GM21825 (cell line): ENCODE results near the gene RSPH3.
"Not testable (repeated sequence)": the region's sequence is repeated elsewhere in the genome, so short reads cannot be mapped to it uniquely, and the experiment has no call there.

Experiments used
- ATAC-seq: cut with Tn5 transposase; IDR thresholded peaks from one replicate; pipeline ENCODE4 v1.9.1; 2021; ENCODE audit warnings: mild to moderate bottlenecking, moderate library complexity; ENCODE audit not compliant: unreplicated experiment

Gene RSPH3

GRCh38 chr6:158977382-158977781 lies 22.6 kb downstream of the RSPH3 start:
- no peak for ATAC-seq

GRCh38 chr6:158972241-158973233 lies 27.5 kb downstream of the RSPH3 start:
- no peak for ATAC-seq

GRCh38 chr6:158970640-158971275 lies 29.2 kb downstream of the RSPH3 start:
- no peak for ATAC-seq

- no peak for ATAC-seq
These were observed 30.9 kb downstream of the RSPH3 start for GRCh38 chr6:158969148-158969547.

DNA sequence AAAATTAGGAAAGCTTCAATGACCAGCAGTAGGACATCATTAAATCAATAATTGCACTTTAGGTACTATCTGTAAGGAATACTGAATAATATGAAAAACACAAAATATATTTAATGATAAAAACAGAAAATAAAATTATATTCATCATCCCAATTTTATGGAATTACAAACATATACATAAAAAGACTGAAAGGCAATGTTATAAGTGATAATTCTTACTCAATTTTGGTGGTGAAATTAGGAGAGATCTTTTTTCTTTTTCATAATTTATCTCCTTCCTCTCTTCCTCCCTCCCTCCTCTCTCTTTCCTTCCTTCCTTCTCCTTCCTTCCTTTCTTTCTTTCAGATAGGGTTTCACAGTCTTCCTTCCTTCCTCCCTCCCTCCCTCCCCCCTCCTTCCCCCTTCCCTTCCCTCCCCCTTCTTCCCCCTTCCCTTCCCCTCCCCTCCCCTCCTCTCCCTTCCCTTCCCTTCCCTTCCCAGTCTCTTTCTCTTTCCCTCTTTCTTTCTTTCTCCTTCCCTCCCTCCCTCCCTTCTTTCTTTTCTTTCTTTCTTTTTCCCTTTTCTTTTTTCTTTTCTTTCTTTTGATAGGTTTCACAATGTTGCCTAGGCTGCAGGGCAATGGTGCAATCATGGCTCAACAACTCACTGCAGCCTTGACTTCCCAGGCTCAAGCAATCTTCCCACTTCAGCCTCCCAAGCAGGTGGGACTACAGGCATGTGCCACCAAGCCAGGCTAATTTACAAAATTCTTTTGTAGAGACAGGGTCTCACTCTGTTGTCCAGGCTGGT lies 36.8 kb downstream of the RSPH3 start:
- no peak for ATAC-seq

GRCh38 chr6:158962371-158962770 lies 37.6 kb downstream of the RSPH3 start:
- ATAC-seq, result no peak

GRCh38 chr6:158960026-158960425 lies 40.0 kb downstream of the RSPH3 start:
- ATAC-seq, result no peak

DNA sequence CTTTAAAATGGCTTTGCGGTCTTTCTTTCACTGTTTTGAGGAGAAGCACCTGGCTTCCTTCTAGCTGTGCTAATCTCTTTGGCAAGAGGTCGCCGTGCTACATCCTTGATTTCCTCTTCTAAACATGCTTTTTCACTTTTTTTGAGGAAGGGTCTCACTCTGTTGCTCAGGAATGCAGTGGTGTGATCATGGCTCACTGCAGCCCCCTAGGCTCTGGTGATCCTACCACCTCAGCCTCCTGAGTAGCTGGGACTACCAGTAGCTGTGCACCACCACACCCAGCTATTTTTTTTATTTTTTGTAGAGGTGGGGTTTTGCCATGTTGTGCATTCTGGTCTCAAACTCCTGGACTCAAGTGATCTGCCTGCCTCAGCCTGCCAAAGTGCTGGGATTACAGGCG lies 40.5 kb downstream of the RSPH3 start:
- no peak for ATAC-seq

DNA sequence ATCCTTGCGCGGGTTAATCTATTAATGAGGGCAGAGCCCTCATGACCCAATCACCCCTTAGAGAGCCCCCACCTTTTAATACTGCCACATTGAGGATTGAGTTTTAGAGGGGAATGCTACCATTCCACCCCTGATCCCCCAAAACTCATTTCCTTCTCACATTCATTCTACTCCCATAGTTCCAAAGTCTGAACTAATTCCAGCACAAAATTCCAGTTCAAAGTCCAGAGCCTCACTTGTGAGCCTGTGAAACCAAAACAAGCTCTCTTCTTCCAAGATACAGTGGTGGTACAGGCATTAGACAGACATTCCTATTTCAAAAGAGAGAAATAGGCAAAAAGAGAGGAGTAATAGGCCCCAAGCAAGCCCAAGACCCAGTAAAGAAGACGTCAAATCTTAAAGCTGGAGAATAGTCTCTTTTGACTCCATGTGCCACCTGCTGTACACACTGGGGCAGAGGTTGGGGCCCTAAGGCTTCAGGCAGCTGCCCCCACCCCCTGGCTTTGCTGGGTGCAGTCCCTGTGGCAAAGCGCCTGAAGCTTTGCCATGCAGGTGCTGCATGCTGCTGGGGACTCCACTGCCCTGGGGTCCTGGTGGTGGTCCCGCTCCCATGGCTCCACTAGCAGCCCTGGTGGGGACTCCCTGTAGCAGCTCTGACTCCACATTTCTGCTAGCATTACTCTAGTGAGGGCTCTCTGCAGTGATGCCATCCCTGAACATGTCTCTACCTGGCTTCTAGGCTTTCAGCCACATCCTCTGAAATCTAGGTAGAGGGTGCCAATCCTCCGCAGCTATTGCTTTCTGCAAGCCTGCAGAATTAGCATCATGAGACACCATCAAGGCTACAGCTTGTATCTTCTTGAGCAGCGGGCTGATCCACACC lies 41.3 kb downstream of the RSPH3 start:
- no peak for ATAC-seq

DNA sequence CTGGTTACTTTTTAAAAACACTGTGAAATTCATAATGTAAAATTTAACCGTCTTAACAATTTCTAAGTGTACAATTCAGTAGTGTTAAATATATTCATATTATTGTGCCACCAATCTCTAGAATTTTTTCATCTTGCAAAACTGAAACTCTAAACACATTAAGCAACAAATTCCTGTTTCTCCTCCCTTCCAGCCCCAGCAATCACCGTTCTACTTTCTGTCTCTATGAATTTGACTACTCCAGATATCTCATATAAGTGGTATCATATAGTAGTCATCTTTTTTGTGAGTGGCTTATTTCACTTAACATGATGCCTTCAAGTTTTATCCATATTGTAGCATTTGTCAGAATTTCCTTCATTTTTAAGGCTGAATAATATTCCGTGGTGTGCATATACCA lies 44.7 kb downstream of the RSPH3 start:
- no peak for ATAC-seq

GRCh38 chr6:158954753-158955152 lies 45.2 kb downstream of the RSPH3 start:
- ATAC-seq, result no peak

- not testable (repeated sequence) for ATAC-seq
These were observed 48.0 kb downstream of the RSPH3 start for GRCh38 chr6:158952011-158952410.

GRCh38 chr6:158951565-158951964 lies 48.4 kb downstream of the RSPH3 start:
- not testable (repeated sequence) for ATAC-seq

- no peak for ATAC-seq
These were observed 52.7 kb downstream of the RSPH3 start for GRCh38 chr6:158947284-158947683.

GRCh38 chr6:158943380-158944032 lies 56.5 kb downstream of the RSPH3 start:
- ATAC-seq, result no peak

DNA sequence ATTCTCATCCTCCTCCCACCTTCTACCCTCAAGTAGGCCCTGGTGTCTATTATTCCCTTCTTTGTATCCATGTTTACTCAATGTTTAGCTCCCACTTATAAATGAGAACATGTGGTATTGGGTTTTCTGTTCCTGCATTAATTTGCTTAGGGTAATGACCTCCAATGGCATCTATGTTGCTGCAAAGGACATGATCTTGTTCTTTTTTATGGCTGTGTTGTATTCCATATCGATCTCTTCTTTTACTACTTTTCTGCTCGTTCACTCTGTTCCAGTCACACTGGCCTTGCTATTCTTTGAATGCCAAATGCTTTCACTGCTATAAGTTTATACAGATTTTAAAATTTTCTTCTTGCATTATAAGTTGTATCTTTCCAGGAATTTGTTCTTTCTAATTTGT lies 57.7 kb downstream of the RSPH3 start:
- no peak for ATAC-seq

- ATAC-seq, result no peak
These were observed 58.8 kb downstream of the RSPH3 start for GRCh38 chr6:158941246-158941645.

DNA sequence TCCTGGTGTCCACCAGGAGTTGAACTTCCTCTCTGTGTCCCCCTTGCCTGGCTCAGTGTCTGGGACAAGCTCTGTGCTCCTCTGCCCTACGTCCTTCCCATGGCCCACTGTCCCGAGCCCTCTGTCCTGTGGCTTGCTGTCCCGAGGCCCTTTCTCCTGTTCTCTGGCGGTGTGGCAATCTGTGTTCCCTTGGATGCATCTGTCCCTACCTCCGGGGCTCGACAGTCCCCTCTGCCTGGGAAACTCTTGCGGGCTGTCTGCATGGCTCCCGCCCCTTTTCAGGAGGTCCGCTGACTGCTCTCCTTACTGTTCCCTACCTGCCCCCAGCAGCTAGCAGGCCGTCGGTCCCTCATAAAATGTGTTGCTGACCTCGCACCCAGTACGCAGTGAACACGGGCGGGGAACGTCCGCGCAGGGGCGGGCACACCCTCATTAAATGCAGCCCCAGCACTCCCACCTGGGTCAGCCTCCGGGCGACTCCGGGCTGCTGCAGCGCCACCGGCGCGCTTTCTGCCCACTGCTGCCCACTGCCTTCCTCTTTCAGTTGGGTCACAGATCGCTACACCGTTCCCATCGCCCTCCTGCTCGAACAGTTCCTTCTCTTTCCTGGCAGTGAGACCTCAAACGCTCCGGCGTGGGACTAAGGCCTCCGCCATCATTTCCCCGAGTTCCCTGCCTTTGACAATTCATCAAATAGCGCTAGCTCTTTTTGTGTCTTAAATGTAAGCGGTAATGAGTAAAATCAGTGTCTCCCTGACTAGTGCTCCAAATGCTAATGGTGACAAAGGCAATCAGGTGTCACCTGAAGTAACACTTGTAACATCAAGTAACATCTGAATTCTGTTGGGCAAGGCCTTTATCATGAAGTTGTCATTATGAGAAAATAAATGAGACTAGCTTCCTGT lies 60.5 kb downstream of the RSPH3 start:
- ATAC-seq, result no peak

- ATAC-seq, result no peak
These were observed 61.2 kb downstream of the RSPH3 start for GRCh38 chr6:158938811-158939254.
